IMR-90 (cell line): ENCODE data around the gene SORL1. TPM values are rescaled to one million over a fixed set of nuclear protein-coding genes. Genes with fewer than 3 reads are reported as not detected.

Source experiments
- ATAC-seq: fragments of 200-7000 bp; cut with Tn5 transposase; 2 replicates; pipeline ENCODE4 v1.9.1; 2020; ENCODE audit warnings: low read depth, mild to moderate bottlenecking, moderate library complexity
- BruUV-seq: library from RNA; stranded (reverse); fragments of 400-500 nt; replicated peaks from 2 replicates; lab custom pipeline; 2021; lab: Mats Ljungman, UMichigan
- CTCF ChIA-PET: fragments of 300-600 bp; formaldehyde crosslinking; extraction: SDS; loops from one replicate; lab custom pipeline; 2021; ENCODE audit warnings: antibody characterized with exemption; lab: Yijun Ruan, JAX
- POLR2A ChIA-PET: fragments of 300-600 bp; sonication (Branson Sonifier 250); formaldehyde crosslinking; loops from one replicate; lab custom pipeline; 2022; ENCODE audit warnings: antibody characterized with exemption; ENCODE audit not compliant: unreplicated experiment; lab: Charles Lee
- DNase-seq: peaks from one replicate; pipeline ENCODE4 v3.0.0; 2013
- H2AFZ ChIP-seq: replicated peaks from 2 replicates; pipeline ENCODE3; 2013; ENCODE audit warnings: low read length, mild to moderate bottlenecking; ENCODE audit not compliant: poor library complexity
- H2AK5ac ChIP-seq: 2 replicates; pipeline ENCODE4 v1.6.1; 2013; ENCODE audit warnings: low read depth, low read length, inconsistent platforms
- H2AK9ac ChIP-seq: replicated peaks from 2 replicates; pipeline ENCODE3; 2013; ENCODE audit warnings: mild to moderate bottlenecking, low read depth, low read length, moderate library complexity; ENCODE audit not compliant: poor library complexity
- H2BK120ac ChIP-seq: 2 replicates; pipeline ENCODE4 v1.6.1; 2013; ENCODE audit warnings: low read depth, low read length, inconsistent platforms
- H2BK15ac ChIP-seq: 3 replicates; pipeline ENCODE4 v1.6.1; 2013; ENCODE audit warnings: low read depth, low read length, inconsistent platforms
- H2BK20ac ChIP-seq: 2 replicates; pipeline ENCODE4 v1.6.1; 2013; ENCODE audit warnings: low read depth, mild to moderate bottlenecking, inconsistent platforms, low read length, moderate library complexity
- H2BK5ac ChIP-seq: 2 replicates; pipeline ENCODE4 v1.6.1; 2013; ENCODE audit warnings: mild to moderate bottlenecking, low read depth, low read length, inconsistent platforms; ENCODE audit not compliant: poor library complexity, severe bottlenecking
- H3K14ac ChIP-seq: replicated peaks from 2 replicates; pipeline ENCODE4 v1.6.1; 2013; ENCODE audit warnings: low read depth, low read length, inconsistent platforms
- H3K18ac ChIP-seq: 2 replicates; pipeline ENCODE4 v1.6.1; 2013; ENCODE audit warnings: low read depth, low read length, control low read depth
- H3K23ac ChIP-seq: 2 replicates; pipeline ENCODE4 v1.6.1; 2013; ENCODE audit warnings: low read depth, low read length, inconsistent platforms
- H3K27ac ChIP-seq: 2 replicates; pipeline ENCODE4 v1.5.1; 2013; ENCODE audit warnings: mild to moderate bottlenecking, control low read depth, low read length; ENCODE audit not compliant: insufficient read depth
- H3K27me3 ChIP-seq: 2 replicates; pipeline ENCODE4 v1.6.1; 2013; ENCODE audit warnings: low read length; ENCODE audit not compliant: control insufficient read depth, insufficient read depth
- H3K36me3 ChIP-seq: 2 replicates; pipeline ENCODE4 v1.6.1; 2013; ENCODE audit warnings: low read length, mixed read lengths; ENCODE audit not compliant: control insufficient read depth, insufficient read depth
- H3K4ac ChIP-seq: 2 replicates; pipeline ENCODE4 v1.6.1; 2013; ENCODE audit warnings: low read depth, low read length, inconsistent platforms
- H3K4me1 ChIP-seq: 2 replicates; pipeline ENCODE4 v1.6.1; 2013; ENCODE audit warnings: low read length, mixed read lengths; ENCODE audit not compliant: control insufficient read depth, insufficient read depth
- H3K4me2 ChIP-seq: 2 replicates; pipeline ENCODE4 v1.6.1; 2013; ENCODE audit warnings: low read depth, mild to moderate bottlenecking, control low read depth, low read length, moderate library complexity
- H3K4me3 ChIP-seq: 2 replicates; pipeline ENCODE4 v1.5.1; 2013; ENCODE audit warnings: low read depth, mild to moderate bottlenecking, control low read depth, low read length, moderate library complexity; ENCODE audit not compliant: insufficient read depth
- H3K56ac ChIP-seq: 2 replicates; pipeline ENCODE4 v1.6.1; 2013; ENCODE audit warnings: low read length, inconsistent platforms; ENCODE audit not compliant: insufficient read depth; ENCODE audit errors: extremely low read depth
- H3K79me1 ChIP-seq, 2 experiments: 2 replicates each; pipeline ENCODE4 v1.6.1; 2013; ENCODE audit warnings: low read length in 2 of 2, inconsistent platforms in 1 of 2, low read depth in 1 of 2
- H3K9ac ChIP-seq: 2 replicates; pipeline ENCODE4 v1.6.1; 2013; ENCODE audit warnings: low read depth, low read length, control low read depth
- H3K9me1 ChIP-seq: 2 replicates; pipeline ENCODE4 v1.6.1; 2013; ENCODE audit warnings: low read length, inconsistent platforms; ENCODE audit not compliant: insufficient read depth
- H3K9me3 ChIP-seq: 2 replicates; pipeline ENCODE4 v1.6.1; 2013; ENCODE audit warnings: low read length; ENCODE audit not compliant: control insufficient read depth, insufficient read depth
- H4K20me1 ChIP-seq: 2 replicates; pipeline ENCODE4 v1.6.1; 2013; ENCODE audit warnings: low read length, inconsistent platforms; ENCODE audit not compliant: insufficient read depth
- H4K5ac ChIP-seq: 2 replicates; pipeline ENCODE4 v1.6.1; 2013; ENCODE audit warnings: mild to moderate bottlenecking, low read depth, low read length, control low read depth
- H4K8ac ChIP-seq, 2 experiments: 2 replicates each; pipeline ENCODE4 v1.6.1; 2013; ENCODE audit warnings: low read depth in 2 of 2, low read length in 2 of 2, control low read depth in 1 of 2, inconsistent platforms in 1 of 2
- H4K91ac ChIP-seq: 2 replicates; pipeline ENCODE4 v1.6.1; 2013; ENCODE audit warnings: low read depth, low read length, inconsistent platforms; ENCODE audit not compliant: insufficient read depth
- BHLHE40 ChIP-seq: fragments of 150-350 bp; IDR thresholded peaks from 2 replicates; pipeline ENCODE4 v1.6.1; 2016; ENCODE audit warnings: mild to moderate bottlenecking, low read depth, low read length
- CEBPB ChIP-seq: IDR thresholded peaks from 2 replicates; pipeline ENCODE4 v1.6.1; 2012; ENCODE audit warnings: low read depth, low read length, improper control_type of control experiment
- CHD1 ChIP-seq: IDR thresholded peaks from 2 replicates; pipeline ENCODE4 v1.6.1; 2012; ENCODE audit warnings: low read depth, low read length, improper control_type of control experiment
- FOS ChIP-seq: fragments of 150-350 bp; IDR thresholded peaks from 2 replicates; pipeline ENCODE4 v1.6.1; 2016; ENCODE audit warnings: low read depth, low read length
- MAFK ChIP-seq: IDR thresholded peaks from 2 replicates; pipeline ENCODE4 v1.6.1; 2012; ENCODE audit warnings: low read depth, low read length, improper control_type of control experiment
- MAZ ChIP-seq: IDR thresholded peaks from 2 replicates; pipeline ENCODE4 v1.6.1; 2012; ENCODE audit warnings: low read depth, mild to moderate bottlenecking, low read length, improper control_type of control experiment, moderate library complexity, borderline replicate concordance
- MXI1 ChIP-seq: IDR thresholded peaks from 2 replicates; pipeline ENCODE4 v1.6.1; 2012; ENCODE audit warnings: low read depth, mild to moderate bottlenecking, low read length, moderate library complexity, borderline replicate concordance
- NFE2L2 ChIP-seq: fragments of 150-350 bp; IDR thresholded peaks from 2 replicates; pipeline ENCODE4 v1.6.1; 2016; ENCODE audit warnings: low read depth, mild to moderate bottlenecking, low read length
- POLR2A ChIP-seq: IDR thresholded peaks from 2 replicates; pipeline ENCODE4 v1.6.1; 2012; ENCODE audit warnings: mild to moderate bottlenecking, low read depth, low read length
- RAD21 ChIP-seq: IDR thresholded peaks from 2 replicates; pipeline ENCODE4 v1.6.1; 2012; ENCODE audit warnings: low read length, improper control_type of control experiment
- RCOR1 ChIP-seq: IDR thresholded peaks from 2 replicates; pipeline ENCODE4 v1.6.1; 2012; ENCODE audit warnings: mild to moderate bottlenecking, low read length, improper control_type of control experiment; ENCODE audit not compliant: insufficient replicate concordance
- RFX5 ChIP-seq: IDR thresholded peaks from 2 replicates; pipeline ENCODE4 v1.8.0; 2012; ENCODE audit warnings: low read depth, mild to moderate bottlenecking, low read length, moderate library complexity
- SMC3 ChIP-seq: fragments of 150-350 bp; IDR thresholded peaks from 2 replicates; pipeline ENCODE4 v1.6.1; 2016; ENCODE audit warnings: low read depth, mild to moderate bottlenecking, antibody characterized with exemption, low read length, moderate library complexity
- WGBS, 2 experiments: methylation state at CpG; one replicate each; pipeline versions ENCODE4 v1.1.5 to v1.1.7; 2013; ENCODE audit warnings: missing lambda C conversion rate in 2 of 2; ENCODE audit not compliant: insufficient read length in 1 of 2; ENCODE audit errors: extremely low coverage in 2 of 2; 5-methylcytosine and 5-hydroxymethylcytosine counted together
- dilution Hi-C: fragments of 300-500 bp; cut with HindIII; formaldehyde crosslinking; loops from one replicate; pipeline ENCODE4 v1.14.3; 2018; ENCODE audit warnings: low sequenced_read_pairs; ENCODE audit not compliant: unreplicated experiment
- in situ Hi-C: fragments of 300-500 bp; cut with MboI; formaldehyde crosslinking; loops from 3 replicates; pipeline ENCODE4 v1.14.3; 2019; ENCODE audit warnings: low sequenced_read_pairs, inconsistent platforms, mixed read lengths
- intact Hi-C: fragments of 100-400 bp; cut with micrococcal nuclease; formaldehyde crosslinking; loops from 2 replicates; pipeline ENCODE4 v1.10.0; 2022
- polyA plus RNA-seq, 3 experiments: library from polyadenylated mRNA; depleted of rRNA; stranded (reverse); fragments of >200 nt; gene quantifications; 2 replicates each; pipeline ENCODE4 v1.2.3, GENCODE V29; 2012; ENCODE audit warnings: low replicate concordance in 1 of 3
- total RNA-seq: library from RNA; depleted of rRNA; stranded (reverse); fragments of >200 nt; gene quantifications from 2 replicates; pipeline ENCODE4 v1.2.3, GENCODE V29; 2012
- TF ChIP-seq, protein P1 (sequence below): conservative IDR thresholded peaks from 2 replicates; pipeline ENCODE4 v1.5.1; 2012; ENCODE audit warnings: mild to moderate bottlenecking, low read depth, low read length, improper control_type of control experiment
- TF ChIP-seq, protein P2 (sequence below): fragments of 150-350 bp; IDR thresholded peaks from 2 replicates; pipeline ENCODE4 v1.6.1; 2016; ENCODE audit warnings: low read depth, mild to moderate bottlenecking, low read length, moderate library complexity, borderline replicate concordance
- TF ChIP-seq, protein P3 (sequence below): fragments of 150-350 bp; IDR thresholded peaks from 2 replicates; pipeline ENCODE4 v1.6.1; 2017; ENCODE audit warnings: mild to moderate bottlenecking, antibody characterized with exemption, low read length, low read depth

Gene SORL1
- total and polyA plus RNA-seq, 2 of the 4 experiments (the other 2 are of a cell fraction), result 1.0 to 2.0 TPM

DNA sequence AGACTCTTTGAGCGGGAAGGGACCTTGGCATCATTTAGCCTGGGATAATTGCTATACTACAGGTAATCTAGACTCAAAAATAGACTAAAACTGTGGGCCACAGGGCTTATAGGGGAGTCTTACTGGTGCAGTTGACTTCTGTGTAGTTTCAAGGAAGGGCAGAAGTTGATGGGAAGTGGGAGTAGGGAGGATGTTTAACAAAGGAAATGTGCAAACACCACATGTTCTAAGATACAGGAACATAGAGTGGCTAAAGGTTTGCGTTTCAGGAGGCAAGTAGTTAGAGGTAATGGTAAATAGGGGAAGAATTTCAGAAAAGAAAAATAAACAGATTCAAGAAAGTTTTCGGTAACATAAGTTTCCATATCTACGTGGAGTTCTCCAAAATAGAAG, 14.4 kb upstream of the SORL1 start:
- CTCF ChIA-PET, result no interaction called here
- no peak for TF ChIP-seq POLR2A
- TF ChIP-seq RCOR1, result no peak
- TF ChIP-seq RFX5, result no peak
- no peak for TF ChIP-seq MXI1
- no peak for TF ChIP-seq BHLHE40
- TF ChIP-seq RAD21, result no peak
- no peak for TF ChIP-seq SMC3
- TF ChIP-seq FOS, result no peak
- no peak for TF ChIP-seq MAFK
- TF ChIP-seq, protein P1, sequence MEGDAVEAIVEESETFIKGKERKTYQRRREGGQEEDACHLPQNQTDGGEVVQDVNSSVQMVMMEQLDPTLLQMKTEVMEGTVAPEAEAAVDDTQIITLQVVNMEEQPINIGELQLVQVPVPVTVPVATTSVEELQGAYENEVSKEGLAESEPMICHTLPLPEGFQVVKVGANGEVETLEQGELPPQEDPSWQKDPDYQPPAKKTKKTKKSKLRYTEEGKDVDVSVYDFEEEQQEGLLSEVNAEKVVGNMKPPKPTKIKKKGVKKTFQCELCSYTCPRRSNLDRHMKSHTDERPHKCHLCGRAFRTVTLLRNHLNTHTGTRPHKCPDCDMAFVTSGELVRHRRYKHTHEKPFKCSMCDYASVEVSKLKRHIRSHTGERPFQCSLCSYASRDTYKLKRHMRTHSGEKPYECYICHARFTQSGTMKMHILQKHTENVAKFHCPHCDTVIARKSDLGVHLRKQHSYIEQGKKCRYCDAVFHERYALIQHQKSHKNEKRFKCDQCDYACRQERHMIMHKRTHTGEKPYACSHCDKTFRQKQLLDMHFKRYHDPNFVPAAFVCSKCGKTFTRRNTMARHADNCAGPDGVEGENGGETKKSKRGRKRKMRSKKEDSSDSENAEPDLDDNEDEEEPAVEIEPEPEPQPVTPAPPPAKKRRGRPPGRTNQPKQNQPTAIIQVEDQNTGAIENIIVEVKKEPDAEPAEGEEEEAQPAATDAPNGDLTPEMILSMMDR, result no peak
- TF ChIP-seq MAZ, result no peak
- no peak for TF ChIP-seq CEBPB
- TF ChIP-seq, protein P2, sequence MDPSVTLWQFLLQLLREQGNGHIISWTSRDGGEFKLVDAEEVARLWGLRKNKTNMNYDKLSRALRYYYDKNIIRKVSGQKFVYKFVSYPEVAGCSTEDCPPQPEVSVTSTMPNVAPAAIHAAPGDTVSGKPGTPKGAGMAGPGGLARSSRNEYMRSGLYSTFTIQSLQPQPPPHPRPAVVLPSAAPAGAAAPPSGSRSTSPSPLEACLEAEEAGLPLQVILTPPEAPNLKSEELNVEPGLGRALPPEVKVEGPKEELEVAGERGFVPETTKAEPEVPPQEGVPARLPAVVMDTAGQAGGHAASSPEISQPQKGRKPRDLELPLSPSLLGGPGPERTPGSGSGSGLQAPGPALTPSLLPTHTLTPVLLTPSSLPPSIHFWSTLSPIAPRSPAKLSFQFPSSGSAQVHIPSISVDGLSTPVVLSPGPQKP, result no peak
- TF ChIP-seq CHD1, result no peak
- TF ChIP-seq, protein P3, sequence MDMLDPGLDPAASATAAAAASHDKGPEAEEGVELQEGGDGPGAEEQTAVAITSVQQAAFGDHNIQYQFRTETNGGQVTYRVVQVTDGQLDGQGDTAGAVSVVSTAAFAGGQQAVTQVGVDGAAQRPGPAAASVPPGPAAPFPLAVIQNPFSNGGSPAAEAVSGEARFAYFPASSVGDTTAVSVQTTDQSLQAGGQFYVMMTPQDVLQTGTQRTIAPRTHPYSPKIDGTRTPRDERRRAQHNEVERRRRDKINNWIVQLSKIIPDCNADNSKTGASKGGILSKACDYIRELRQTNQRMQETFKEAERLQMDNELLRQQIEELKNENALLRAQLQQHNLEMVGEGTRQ, result no peak
- TF ChIP-seq NFE2L2, result no peak

More for the DNA sequence above, 14.4 kb upstream of the SORL1 start:
- no peak for ATAC-seq
- Histone ChIP-seq H2BK15ac (no peak overlapping the region), H4K5ac (no peak overlapping the region), H3K27ac (no peak overlapping the region), H2AFZ (no peak overlapping the region), H3K9me3 (no peaks in the 10 kb centered on the region), H3K9me1 (no peaks in the 10 kb centered on the region), H4K20me1 (no peaks in the 10 kb centered on the region), H3K14ac (no peak overlapping the region), H2AK5ac (no peak overlapping the region), H2BK120ac (no peak overlapping the region), H4K8ac (no peak overlapping the region), H3K56ac (no peak overlapping the region), H3K4me2 (no peak overlapping the region), H3K4me3 (no peak overlapping the region), H2BK5ac (no peak overlapping the region), H3K27me3 (peaks cover 20% of the 10 kb centered on the region), H3K18ac (no peak overlapping the region), H4K91ac (no peak overlapping the region), H3K9ac (no peak overlapping the region), H3K79me1 (no peaks in the 10 kb centered on the region), H2BK20ac (no peak overlapping the region), H3K4ac (no peak overlapping the region), H2AK9ac (no peak overlapping the region), H3K4me1 (no peaks in the 10 kb centered on the region), H3K23ac (no peak overlapping the region), H3K36me3 (no peaks in the 10 kb centered on the region)
- BruUV-seq, result no TSS peak
- dilution Hi-C loops (no loop called here), in situ Hi-C loops (no loop called here), intact Hi-C loops (no loop called here)
- WGBS, 2 experiments, result 100% methylated on average over 1 of the region's 4 CpGs; no CpG with 5 or more reads in 1 of the 2 experiments
- no peak for DNase-seq
- POLR2A ChIA-PET, result no interaction called here
